ENCODE measurements around the gene CNBP.
"Not testable (repeated sequence)": the region's sequence is repeated elsewhere in the genome, so short reads cannot be mapped to it uniquely, and the experiment has no call there.

The CNBP gene

DNA sequence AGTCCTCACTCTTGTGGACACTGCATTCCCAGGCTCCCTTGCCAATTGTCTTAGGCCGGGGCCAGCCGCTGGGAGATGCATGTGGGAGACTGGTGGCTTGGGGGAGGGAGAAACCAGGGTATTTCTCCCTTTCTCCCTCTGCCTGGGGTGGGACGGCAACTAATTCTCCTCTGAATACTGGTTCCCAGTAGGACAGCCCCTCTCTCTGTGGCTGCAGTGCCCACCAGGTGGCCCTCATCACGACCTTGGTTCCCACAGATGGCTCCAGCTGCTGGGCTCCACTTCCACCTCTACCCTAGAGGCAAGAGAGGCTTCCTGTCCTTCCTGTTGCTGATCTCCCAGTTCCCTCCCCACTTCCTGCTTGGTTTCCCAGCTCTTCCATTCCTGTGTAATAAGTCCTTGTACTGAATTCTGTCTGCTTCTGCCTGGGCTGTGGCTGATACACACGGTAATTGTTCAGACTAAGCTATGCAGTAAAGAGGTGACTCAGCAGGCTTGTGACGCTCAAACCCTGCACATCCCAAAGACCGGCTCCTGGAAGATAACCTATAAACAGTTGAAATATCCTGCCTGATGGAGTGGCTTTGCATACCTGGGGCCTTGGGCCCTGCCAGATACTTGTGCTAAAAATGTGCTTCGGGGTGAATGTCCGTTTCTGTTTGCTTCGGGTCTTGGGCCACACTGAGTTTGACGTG lies 45.3 kb upstream of the CNBP start:
- Histone ChIP-seq H3K9ac (ENCODE audit: low read length) (no peak overlapping the region), H3K4me1 (ENCODE audit: low read length) (peaks cover 45% of the 10 kb centered on the region), H4K20me1 (ENCODE audit: insufficient read depth, low read length) (no peaks in the 10 kb centered on the region), H3K27me3 (ENCODE audit: low read depth, low read length) (no peaks in the 10 kb centered on the region), H2AFZ (ENCODE audit: low read depth, low read length) (no peak overlapping the region), H3K4me2 (ENCODE audit: low read length) (no peak overlapping the region), H3K4me3 (ENCODE audit: low read length) (no peak overlapping the region), H3K9me3 (ENCODE audit: insufficient read depth, low read length) (no peaks in the 10 kb centered on the region), H3K36me3 (replicated peaks; ENCODE audit: low read depth, low read length) (no peaks in the 10 kb centered on the region), H3K79me2 (ENCODE audit: low read length) (no peaks in the 10 kb centered on the region), H3K27ac (ENCODE audit: low read length) (no peak overlapping the region)
- TF ChIP-seq, protein P1, sequence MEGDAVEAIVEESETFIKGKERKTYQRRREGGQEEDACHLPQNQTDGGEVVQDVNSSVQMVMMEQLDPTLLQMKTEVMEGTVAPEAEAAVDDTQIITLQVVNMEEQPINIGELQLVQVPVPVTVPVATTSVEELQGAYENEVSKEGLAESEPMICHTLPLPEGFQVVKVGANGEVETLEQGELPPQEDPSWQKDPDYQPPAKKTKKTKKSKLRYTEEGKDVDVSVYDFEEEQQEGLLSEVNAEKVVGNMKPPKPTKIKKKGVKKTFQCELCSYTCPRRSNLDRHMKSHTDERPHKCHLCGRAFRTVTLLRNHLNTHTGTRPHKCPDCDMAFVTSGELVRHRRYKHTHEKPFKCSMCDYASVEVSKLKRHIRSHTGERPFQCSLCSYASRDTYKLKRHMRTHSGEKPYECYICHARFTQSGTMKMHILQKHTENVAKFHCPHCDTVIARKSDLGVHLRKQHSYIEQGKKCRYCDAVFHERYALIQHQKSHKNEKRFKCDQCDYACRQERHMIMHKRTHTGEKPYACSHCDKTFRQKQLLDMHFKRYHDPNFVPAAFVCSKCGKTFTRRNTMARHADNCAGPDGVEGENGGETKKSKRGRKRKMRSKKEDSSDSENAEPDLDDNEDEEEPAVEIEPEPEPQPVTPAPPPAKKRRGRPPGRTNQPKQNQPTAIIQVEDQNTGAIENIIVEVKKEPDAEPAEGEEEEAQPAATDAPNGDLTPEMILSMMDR (IDR thresholded peaks at IDR 0.05; ENCODE audit: low read depth, low read length): no peak
- no peak for TF ChIP-seq EZH2phosphoT487 (IDR thresholded peaks at IDR 0.05; ENCODE audit: low read depth)

DNA sequence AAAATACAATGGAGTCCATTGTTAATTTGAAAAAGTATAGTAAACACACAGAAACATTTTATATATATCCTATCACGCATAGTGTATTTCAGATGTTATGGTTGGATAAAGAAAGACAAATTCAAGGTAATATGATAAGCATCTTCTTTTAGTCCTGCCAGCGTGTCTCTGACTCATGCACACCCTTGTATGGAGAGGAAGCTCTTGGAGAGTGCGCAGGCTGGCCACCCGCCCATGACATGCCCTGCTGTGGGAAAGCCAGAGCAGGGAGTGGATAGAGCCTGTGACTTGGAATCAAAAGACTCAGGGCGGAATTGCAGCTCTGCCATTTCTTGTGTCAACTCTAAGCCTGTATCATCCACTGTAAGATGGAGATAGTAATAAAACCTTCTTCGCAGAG lies 42.7 kb upstream of the CNBP start:
- TF ChIP-seq, protein P1 (IDR thresholded peaks at IDR 0.05; ENCODE audit: low read depth, low read length): no peak
- TF ChIP-seq EZH2phosphoT487 (IDR thresholded peaks at IDR 0.05; ENCODE audit: low read depth): no peak
- H3K9ac ChIP-seq (ENCODE audit: low read length): no peak overlapping the region
- no peak overlapping the region for H3K27ac ChIP-seq (ENCODE audit: low read length)
- H3K27me3 ChIP-seq (ENCODE audit: low read depth, low read length): no peaks in the 10 kb centered on the region
- no peak overlapping the region for H3K4me3 ChIP-seq (ENCODE audit: low read length)
- H3K4me2 ChIP-seq (ENCODE audit: low read length): no peak overlapping the region
- no peaks in the 10 kb centered on the region for H3K36me3 ChIP-seq (replicated peaks; ENCODE audit: low read depth, low read length)
- H3K4me1 ChIP-seq (ENCODE audit: low read length): peaks cover 21% of the 10 kb centered on the region
- no peaks in the 10 kb centered on the region for H4K20me1 ChIP-seq (ENCODE audit: insufficient read depth, low read length)
- no peak overlapping the region for H2AFZ ChIP-seq (ENCODE audit: low read depth, low read length)
- H3K79me2 ChIP-seq (ENCODE audit: low read length): no peaks in the 10 kb centered on the region
- no peaks in the 10 kb centered on the region for H3K9me3 ChIP-seq (ENCODE audit: insufficient read depth, low read length)

DNA sequence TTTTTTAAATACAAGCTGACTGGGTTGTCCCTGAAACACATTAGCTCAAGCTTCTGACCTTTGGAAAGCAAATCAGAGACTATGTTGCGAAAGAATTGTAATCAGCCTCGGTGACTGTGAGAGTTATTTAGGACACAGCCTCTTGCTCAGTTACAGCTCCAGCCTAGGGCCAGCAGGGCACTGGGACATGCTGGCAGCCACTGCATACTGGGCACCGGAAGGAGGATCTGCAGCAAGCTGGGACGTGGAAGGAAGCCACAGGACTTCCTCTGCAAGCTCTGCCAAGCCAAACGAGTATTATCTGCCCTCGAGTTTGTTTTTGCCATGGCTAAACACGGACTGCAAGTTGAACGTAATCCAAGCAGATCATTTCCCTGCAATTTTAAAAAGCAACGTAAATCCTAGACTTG lies 41.3 kb upstream of the CNBP start:
- Histone ChIP-seq H3K36me3 (replicated peaks; ENCODE audit: low read depth, low read length) (no peaks in the 10 kb centered on the region), H3K27ac (ENCODE audit: low read length) (no peak overlapping the region), H3K9ac (ENCODE audit: low read length) (peak overlapping the region; percentile 50), H3K4me1 (ENCODE audit: low read length) (peaks cover 10% of the 10 kb centered on the region), H3K27me3 (ENCODE audit: low read depth, low read length) (no peaks in the 10 kb centered on the region), H3K4me2 (ENCODE audit: low read length) (peak overlapping the region; percentile 57), H2AFZ (ENCODE audit: low read depth, low read length) (peak overlapping the region; percentile 86), H3K79me2 (ENCODE audit: low read length) (no peaks in the 10 kb centered on the region), H3K9me3 (ENCODE audit: insufficient read depth, low read length) (no peaks in the 10 kb centered on the region), H3K4me3 (ENCODE audit: low read length) (peak overlapping the region; percentile 36), H4K20me1 (ENCODE audit: insufficient read depth, low read length) (no peaks in the 10 kb centered on the region)
- TF ChIP-seq, protein P1 (IDR thresholded peaks at IDR 0.05; ENCODE audit: low read depth, low read length): no peak
- no peak for TF ChIP-seq EZH2phosphoT487 (IDR thresholded peaks at IDR 0.05; ENCODE audit: low read depth)

DNA sequence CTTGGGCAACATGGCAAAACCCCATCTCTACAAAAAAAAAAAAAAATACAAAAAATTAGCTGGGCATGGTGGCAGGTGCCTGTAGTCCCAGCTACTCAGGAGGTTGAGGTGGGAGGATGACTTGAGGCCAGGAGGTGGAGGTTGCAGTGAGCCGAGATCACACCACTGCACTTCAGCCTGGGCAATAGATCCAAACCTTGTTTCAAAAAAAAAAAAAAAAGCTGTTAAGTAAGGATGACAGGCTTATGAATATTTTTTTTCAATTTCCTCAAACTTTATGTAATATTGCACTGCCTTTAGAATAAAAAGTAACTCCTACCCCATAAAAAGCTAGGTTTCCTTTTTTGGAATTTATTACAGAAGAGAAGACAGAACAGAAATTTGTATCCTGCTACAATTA lies 40.7 kb upstream of the CNBP start:
- Histone ChIP-seq H2AFZ (ENCODE audit: low read depth, low read length) (peak overlapping the region; percentile 86; the same call in 1 of the 2 replicates), H3K4me1 (ENCODE audit: low read length) (peaks cover 10% of the 10 kb centered on the region), H3K4me2 (ENCODE audit: low read length) (peak overlapping the region; percentile 57)
- H3K27me3 ChIP-seq (ENCODE audit: low read depth, low read length); H3K36me3 ChIP-seq (replicated peaks; ENCODE audit: low read depth, low read length); H3K9ac ChIP-seq (ENCODE audit: low read length); H3K9me3 ChIP-seq (ENCODE audit: insufficient read depth, low read length); H4K20me1 ChIP-seq (ENCODE audit: insufficient read depth, low read length); H3K4me3 ChIP-seq (ENCODE audit: low read length); H3K27ac ChIP-seq (ENCODE audit: low read length); H3K79me2 ChIP-seq (ENCODE audit: low read length): not testable (repeated sequence)

Measured in OCI-LY3 (cell line).